Measurements from ENCODE around the gene IL1RN.
A peak's percentile ranks its signal among the peaks of the same experiment; 100 is the strongest.

Gene IL1RN

DNA sequence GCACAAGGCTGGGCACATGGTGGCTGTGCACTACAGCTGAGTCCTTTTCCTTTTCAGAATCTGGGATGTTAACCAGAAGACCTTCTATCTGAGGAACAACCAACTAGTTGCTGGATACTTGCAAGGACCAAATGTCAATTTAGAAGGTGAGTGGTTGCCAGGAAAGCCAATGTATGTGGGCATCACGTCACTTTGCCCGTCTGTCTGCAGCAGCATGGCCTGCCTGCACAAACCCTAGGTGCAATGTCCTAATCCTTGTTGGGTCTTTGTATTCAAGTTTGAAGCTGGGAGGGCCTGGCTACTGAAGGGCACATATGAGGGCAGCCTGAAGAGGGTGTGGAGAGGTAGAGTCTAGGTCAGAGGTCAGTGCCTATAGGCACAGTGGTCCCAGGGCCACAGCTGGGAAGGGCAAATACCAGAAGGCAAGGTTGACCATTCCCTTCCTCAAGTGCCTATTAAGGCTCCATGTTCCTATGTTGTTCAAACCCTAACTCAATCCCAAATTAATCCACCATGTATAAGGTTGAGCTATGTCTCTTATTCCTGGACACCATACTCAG is 2.2 kb downstream of the IL1RN start:
- no peak for DNase-seq

DNA sequence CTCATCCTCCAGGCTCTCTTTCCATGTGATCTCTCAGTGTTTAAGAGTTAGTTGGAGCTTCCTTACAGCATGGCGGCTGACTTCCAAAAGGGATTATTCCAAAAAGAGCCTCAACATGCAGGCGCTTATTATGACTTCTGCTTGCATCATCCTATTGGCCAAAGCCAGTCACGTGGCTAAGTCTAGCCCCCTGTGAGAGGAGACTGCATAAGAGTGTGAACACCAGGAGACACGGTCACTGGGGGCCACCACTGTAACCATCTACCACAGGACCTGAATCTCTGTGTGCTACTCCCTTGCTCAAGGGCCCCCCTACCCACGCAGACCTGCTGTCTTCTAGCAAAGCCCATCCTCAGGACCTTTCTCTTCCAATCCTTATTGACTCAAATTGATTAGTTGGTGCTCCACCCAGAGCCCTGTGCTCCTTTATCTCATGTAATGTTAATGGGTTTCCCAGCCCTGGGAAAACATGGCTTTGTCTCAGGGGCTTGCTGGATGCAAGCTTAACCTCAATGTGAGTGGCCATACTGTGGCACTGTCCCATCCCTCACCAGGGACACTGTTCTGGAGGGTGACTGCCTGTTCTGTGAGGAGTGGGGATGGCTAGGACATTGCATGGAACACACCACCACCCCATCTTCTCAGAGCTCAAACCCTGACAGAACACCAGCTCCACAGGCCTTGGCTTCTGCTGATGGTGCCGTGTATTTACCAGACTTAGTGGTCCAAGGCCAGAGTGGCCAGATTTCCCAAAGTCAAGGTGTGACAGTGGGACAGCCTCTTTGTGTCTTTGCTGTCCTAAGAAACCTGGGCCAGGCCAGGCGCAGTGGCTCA is 4.2 kb downstream of the IL1RN start:
- DNase-seq = no peak

DNA sequence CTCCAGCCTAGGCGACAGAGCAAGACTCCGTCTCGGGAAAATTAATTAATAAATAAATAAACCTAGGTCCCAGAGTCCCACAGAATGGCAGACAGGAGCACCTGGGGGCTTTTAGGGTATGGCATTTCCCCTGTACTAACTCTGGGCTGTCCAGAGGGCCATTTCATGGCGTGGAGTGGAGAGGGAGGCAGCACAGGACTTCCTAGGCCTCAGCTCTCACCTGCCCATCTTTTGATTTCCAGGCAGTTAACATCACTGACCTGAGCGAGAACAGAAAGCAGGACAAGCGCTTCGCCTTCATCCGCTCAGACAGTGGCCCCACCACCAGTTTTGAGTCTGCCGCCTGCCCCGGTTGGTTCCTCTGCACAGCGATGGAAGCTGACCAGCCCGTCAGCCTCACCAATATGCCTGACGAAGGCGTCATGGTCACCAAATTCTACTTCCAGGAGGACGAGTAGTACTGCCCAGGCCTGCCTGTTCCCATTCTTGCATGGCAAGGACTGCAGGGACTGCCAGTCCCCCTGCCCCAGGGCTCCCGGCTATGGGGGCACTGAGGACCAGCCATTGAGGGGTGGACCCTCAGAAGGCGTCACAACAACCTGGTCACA is 5.1 kb downstream of the IL1RN start:
- no peak for DNase-seq

DNA sequence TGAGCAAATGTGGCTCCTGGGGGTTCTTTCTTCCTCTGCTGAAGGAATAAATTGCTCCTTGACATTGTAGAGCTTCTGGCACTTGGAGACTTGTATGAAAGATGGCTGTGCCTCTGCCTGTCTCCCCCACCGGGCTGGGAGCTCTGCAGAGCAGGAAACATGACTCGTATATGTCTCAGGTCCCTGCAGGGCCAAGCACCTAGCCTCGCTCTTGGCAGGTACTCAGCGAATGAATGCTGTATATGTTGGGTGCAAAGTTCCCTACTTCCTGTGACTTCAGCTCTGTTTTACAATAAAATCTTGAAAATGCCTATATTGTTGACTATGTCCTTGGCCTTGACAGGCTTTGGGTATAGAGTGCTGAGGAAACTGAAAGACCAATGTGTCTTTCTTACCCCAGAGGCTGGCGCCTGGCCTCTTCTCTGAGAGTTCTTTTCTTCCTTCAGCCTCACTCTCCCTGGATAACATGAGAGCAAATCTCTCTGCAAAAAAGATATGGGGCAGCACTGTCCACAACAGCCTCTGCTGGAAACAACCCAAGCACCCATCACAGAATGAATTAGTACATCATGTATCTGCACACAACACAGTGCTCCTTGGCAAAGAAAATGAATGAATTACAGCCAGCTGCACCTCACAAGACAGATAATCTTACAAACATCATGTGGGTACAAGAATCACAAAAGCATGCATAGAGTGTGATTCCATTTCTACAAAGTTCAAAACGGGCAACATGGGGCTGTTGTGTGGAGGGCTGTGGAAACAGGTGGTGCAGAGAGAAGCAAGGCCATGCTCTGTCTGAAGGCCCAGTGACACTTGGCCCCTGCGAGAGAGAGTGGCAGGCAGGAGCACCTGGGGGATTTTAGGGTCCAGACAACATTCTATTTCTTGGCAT is 6.6 kb downstream of the IL1RN start:
- DNase-seq = no peak

DNA sequence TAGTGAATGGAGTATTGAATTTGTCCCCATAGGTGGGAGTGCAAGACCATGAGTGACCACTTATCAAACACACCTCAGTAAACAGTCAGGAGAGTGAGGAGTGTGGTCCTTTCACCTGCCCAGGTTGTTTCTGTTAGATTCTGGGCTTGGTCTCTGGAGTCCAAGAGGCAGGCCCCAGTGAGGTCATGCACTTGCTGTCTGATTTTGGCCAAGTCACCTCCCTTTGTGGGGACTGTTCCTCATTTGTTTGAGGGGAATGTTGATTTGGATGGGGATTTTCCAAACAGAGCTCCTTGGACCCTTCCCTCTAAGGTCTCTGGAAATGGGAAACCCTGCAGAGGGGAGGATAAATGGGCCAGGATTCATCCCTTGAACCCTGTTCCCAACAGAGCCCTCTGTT is 7.3 kb downstream of the IL1RN start:
- no peak for DNase-seq

DNA sequence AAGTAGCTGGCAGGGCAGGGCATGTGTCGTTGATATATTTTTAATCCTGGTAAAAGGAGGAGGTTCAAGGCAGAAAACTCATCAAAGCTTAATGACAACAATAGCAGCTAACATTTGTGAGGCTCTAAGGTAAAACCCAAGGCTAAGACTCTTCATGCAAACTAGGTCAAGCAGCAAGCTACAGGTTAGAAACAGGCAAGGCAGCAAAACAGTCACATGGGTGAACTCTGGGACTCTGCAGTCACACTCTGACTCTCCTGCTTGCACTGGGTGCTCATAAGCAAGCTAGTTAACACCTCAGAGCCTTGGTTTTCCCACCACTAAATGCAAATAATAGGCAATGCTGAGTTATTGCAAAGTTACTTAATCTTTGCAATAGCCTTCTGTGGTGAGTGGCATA is 7.9 kb downstream of the IL1RN start:
- no peak for DNase-seq

DNA sequence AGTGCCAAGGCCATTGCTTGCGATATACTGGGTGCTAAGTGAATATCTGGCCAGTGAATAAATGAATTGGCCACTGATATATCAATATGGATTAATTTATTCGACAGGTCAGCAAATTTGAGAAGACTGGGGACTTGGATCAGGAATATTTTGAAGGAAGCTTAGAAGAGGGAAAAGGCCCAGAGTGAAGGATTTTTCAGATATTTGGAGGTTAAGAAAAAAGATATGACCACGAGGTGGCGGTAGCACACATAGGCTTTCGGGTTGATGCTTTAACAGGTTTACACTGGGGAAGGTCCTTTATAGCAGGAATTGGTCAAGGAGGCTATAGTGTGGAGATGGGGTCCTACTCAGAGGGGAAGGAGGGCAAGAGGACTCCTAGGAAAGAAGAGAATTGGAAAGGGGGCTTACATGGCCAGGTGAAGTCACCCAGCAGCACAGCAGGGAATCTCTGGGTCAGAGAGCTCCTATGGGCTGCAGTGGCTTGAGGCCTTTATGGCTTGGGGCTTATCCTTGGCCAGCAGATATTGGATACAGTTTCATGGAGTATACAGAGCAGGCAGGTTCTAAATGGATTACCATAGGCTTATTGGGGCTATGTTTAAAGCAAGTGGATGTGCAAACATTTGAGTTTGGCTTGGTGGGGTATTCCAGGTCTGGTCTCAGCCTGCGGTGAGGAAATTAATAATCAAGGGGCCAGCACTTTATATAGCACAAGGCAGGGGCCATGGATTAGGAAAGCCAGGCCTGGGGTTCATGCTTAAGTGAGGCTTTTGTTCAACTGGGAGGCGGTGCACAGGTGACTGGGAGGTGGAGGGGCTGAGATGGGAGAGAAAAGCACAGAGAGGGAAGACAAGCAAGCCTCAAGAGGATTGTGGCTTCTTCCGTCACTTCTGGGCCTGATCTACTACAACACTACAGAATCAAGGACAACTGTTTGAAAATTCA is 9.7 kb downstream of the IL1RN start:
- DNase-seq = no peak

DNA sequence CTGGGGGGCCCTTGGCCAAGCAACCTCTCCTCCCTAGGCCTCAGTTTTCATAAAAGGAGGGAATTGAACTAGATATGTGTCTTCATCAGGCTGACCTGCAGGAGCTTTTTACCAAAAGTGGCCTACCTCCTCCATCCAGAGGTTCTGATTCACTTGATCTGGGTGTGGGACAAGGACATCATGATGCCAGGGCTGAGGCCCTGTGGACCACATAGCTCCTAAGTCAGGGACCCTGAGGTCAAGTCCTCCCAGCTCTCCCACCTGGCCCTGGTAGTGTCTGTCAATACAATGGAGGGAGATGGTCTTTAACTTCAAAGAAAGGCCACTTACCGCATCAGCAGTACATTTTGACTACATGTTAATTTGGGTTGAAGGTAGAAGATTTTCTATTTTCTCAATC is 10.4 kb downstream of the IL1RN start:
- DNase-seq = no peak

DNA sequence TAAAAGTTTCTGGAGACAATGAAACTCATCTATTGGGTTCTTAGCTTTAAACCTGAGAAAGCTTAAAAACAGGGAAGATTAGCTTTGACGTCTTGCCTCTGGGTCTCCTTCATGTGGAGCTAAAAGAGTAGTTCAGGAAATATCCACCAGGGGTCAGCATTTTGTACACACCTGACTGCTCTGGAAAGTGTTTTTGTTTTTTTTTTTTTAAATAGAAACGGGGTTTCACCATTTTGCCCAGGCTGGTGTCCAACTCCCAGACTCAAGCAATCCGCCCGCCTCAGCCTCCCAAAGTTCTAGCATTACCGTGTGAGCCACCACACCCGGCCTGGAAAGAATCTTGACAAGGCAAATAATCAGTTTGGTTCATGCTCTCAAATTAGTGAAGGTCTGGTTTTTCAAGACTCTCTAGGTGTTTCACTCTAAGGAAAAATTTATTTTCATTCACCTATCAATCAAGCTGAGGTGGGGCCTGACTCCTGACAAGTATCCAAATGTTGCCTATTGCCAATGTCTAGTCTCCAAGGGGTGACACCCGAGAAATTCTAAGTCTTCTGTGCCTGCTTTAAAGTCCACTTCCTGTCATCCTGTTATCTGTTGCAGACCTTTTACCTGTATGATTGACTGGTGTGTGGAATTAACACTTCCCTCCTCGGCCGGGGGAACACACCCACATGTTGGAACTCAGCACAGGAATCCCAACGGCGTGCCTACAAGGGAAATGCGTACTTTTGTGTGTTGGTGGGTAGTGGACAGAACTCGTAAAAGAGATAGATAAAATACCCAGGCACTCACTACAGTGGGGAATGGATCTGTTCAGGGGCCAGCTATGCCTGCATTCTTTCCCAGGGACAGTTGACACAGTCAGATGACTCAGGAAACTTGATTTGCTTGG is 11.3 kb downstream of the IL1RN start:
- peak; percentile 18 for DNase-seq

DNA sequence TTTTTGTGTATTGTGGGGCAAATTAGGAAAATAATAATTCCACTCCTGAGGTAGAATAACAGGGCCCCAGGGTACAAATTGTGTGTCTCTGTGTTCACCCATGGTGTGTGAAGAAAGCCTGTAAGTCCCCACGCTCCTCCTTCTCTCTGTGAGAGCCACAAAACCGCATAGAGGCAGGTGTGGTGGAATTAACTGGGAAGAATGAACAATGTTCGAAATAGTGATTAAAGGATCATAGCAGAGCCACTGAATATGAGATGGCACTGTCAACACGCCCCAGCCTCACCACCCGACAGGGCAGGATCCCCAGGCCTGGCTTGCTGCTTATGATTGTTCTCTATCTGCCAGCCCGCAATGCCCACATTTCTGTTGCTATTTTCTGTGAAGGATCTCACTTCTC is 14.1 kb downstream of the IL1RN start:
- DNase-seq = no peak

DNA sequence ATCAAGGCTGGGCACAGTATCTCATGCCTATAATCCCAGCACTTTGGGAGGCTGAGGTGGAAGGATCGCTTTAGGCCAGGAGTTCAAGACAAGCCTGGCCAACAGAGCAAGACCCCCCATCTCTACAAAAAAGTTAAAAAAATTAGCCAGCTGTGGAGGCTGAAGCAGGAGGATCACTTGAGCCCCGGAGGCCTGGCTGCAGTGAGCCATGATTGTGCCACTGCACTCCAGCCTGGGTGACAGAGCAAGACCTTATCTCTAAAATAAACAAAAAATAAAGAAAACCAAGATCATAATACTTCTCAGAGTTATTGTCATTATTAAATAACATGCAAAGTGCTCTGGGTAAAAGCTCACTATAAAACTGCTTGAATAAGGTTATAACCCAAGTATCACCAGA is 14.9 kb downstream of the IL1RN start:
- DNase-seq = no peak

DNA sequence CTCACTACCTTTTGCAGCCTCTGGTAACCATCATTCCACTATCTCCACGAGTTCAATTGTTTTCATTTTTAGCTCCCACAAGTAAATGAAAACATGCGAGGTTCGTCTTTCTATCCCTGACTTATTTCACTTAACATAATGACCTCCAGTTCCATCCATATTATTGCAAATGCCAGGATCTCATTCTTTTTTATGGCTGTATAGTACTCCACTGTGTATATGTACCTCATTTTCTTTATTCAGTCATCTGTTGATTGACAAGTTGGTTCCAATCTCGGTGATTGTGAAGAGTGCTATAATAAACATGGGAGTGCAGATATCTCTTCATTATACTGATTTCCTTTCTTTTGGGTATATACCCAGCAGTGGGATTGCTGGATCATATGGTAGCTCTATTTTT is 16.9 kb downstream of the IL1RN start:
- DNase-seq = no peak

DNA sequence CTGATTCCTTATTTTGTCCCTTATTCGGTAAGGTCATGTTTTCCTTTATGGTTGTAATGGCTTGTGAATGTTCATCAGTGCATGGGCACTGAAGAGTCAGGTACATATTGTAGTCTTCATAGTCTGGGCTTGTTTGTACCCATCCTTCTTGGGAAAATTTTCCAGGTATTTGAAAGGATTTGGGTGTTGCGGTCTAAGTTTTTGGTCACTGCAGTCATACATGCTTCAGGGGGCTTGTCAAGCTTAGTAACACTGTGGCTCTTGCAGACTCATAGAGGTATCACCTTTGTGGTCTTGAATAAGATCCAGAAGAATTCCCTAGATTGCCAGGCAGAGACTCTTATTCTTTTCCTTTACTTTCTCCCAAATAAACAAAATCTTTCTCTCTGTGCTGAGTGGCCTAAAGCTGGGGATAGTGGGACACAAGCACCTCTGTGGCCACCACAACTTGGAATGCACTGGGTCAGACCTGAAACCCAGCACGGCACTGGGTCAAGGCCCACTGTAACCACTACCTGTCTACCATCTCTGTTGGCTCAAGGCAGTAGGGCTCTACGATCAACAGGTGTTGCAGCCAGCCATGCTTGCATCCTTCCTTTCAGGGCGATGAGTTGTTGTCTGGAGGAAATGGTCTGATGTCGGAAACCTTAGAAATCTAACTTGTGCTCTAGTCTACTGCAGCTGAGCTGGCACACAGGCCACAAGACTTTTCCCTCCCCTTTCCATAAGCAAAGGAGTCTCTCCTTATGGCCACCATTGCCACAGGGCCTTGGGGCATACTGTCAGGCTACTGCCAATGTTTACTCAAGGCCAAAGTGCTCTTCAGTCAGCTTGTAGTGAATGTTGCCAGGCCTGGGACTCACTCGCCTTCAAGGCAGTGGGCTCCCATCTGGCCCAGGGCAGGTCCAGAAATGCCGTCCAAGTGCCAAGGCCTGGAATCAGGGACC is 21.5 kb downstream of the IL1RN start:
- no peak for DNase-seq

DNA sequence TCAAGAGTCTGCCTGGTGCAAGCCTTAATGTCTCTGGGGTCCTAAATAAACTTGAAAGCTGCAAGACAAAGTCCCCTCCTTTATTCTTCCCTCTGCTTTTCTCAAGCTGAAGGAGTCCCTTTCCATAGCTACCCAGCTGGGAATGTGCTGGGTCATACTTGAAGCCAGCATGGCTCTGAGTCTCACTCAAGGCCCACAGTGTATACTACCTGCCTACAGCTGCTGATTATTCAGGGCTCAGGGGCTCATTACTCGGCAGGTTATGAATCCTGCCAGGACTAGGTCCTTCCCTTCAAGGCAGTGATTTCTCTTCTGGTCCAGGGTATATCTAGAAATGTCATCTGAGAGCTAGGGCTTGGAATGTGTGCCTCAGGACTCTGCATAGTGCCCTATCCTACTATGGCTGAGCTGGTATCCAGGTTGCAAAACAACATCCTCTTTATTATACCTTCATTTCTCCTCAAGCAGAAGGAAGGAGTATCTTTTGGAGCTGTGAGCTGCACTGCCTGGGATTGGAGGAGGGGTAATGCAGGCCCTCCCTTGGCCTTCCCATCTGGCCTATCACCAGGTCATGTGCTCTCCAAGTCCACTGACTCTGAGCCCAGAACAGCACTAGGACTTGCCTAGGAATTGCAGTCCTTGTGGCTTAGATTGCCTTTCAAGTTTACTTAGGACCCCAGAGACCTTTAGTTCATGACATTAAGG is 22.3 kb downstream of the IL1RN start:
- no peak for DNase-seq

DNA sequence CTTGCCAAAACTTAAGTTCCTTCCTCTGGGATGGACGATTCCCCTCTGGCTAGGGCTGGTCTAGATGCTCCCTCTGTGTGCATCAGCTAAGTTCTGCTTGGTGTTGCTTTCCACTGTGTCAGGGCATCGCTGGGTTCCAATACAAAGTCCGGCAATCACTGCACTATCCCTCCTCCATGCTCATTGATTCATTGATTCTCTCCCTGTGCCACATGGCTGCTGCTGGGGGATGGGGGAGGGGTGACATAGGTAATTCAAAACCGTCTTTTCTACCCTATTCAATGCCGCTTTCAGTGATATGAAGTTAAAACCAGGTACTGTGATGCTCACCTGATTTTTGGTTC is 22.8 kb downstream of the IL1RN start:
- DNase-seq = no peak

DNA sequence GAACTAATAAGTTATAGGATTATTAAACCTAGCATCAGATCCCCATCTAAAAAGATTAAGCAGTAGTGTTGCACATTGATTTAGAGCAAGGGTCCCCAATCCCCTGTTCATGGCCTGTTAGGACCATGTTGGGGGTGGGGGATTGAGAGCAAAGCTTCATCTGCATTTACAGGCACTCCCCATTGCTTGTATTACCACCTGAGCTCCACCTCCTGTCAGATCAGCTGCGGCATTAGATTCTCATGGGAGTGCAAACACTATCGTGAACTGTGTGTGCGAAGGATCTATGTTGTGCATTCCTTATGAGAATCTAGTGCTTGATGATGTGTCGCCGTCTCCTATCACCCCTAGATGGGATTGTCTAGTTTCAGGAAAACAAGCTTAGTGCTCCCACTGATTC is 27.9 kb downstream of the IL1RN start:
- DNase-seq = no peak

DNA sequence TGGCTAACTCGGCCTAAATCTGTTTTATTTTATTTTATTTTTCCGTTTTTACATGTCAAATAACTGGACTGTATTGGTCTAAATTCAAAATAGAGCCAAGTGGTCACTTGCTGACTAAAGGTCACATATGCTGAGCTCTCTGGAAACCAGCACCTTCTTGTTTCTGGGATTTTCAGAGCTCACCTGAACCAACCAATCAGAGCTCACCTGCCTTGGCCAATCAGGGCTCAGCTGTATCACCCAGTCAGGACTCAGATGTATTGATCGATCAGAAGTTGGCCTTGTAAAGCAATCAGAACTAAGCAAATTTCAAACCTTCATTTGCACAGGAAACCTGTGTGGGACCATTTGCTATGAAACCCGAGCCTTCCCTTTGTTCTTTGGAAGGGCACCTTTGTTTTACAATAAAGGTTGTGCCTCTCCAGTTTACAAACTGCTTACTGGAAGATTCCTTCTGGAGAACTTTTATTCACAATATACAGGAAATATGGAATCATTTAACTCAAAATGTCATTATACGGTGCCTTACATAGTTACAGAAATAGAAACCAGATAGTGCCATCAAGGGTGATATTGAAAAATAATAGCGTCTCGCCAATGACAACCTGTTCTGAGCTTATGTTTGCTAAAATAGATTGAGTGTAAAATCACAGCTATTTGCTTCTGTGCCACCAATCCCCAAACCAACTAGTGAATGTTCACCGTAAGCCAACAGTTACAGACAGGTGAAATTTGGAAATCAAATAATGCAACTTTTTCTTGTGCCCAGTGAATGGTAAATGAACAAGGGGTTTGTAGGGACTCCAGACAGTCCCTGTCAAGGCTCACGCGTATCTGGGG is 29.1 kb downstream of the IL1RN start:
- no peak for DNase-seq

DNA sequence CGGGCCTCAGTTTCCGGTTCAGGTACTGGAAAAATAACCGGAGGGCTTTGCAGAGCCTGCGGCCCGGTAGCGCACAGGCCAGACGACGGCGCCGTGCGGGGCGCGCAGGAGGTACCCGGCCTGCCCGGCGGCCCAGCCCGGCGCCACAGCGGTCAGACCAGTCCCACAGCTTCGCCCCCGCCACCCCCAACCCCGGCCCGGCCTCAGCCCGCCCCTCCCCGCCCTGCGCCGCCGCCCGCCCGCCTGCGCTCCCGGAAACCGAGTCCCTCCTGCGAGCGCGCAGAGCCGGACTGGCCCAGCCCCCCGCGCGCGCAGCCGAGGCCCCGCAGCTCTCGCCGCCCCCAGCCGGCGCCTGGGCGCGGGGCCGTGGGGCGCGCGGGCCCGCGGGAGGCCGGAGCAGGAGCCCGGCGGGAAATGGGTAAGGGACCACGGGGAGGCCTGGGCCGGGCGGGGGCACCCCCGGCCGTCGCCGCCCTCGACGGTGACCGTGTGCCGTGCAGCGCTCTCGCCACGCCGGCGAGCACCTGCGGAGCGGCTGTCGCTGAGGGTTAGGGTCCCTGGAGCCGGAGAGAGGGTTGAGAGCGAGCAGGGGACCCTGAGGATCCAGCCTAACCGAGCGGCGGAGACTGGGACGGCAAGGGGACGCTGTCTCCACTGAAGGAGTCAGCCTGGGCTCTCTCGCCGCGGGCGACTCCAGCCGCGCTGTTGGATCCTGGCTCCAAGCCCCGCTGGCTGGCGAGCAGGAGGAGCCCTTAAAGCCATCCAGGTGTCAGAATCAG is 29.9 kb downstream of the IL1RN start:
- no peak for DNase-seq

All from NCI-H1092 (cell line).